A549 (cell line): ENCODE data around the gene TUT1.

Source experiments
- ATOH8 ChIP-seq: fragments of 250-450 bp; sonication (Bioruptor Pico); IDR thresholded peaks from 2 replicates; pipeline ENCODE4 v1.5.0; 2020; ENCODE audit warnings: low read depth, mild to moderate bottlenecking, moderate library complexity
- CTCF ChIP-seq: fragments of >200 bp; sonication (Bioruptor Twin); formaldehyde crosslinking; IDR thresholded peaks from 3 replicates; pipeline ENCODE4 v1.5.1; 2016
- ELK1 ChIP-seq: fragments of 150-350 bp; IDR thresholded peaks from 2 replicates; pipeline ENCODE4 v1.6.1; 2014; ENCODE audit warnings: low read depth, mild to moderate bottlenecking, low read length
- KDM1A ChIP-seq: fragments of 200-600 bp; sonication (generic); IDR thresholded peaks from 2 replicates; pipeline ENCODE4 v1.6.1; 2016; ENCODE audit warnings: low read depth, mild to moderate bottlenecking
- MAX ChIP-seq: IDR thresholded peaks from 2 replicates; pipeline ENCODE4 v1.6.1; 2012
- MYC ChIP-seq: IDR thresholded peaks from 2 replicates; pipeline ENCODE4 v1.6.1; 2012; ENCODE audit warnings: mild to moderate bottlenecking, inconsistent platforms, low read length, improper control_type of control experiment, borderline replicate concordance
- NFE2L2 ChIP-seq: fragments of 150-350 bp; conservative IDR thresholded peaks from 2 replicates; pipeline ENCODE4 v1.6.1; 2014; ENCODE audit warnings: low read length
- POLR2A ChIP-seq: IDR thresholded peaks from 2 replicates; pipeline ENCODE4 v1.6.1; 2012; ENCODE audit warnings: mild to moderate bottlenecking, low read length
- POLR2AphosphoS2 ChIP-seq: conservative IDR thresholded peaks from 2 replicates; pipeline ENCODE4 v1.6.1; 2012; ENCODE audit warnings: low read length, improper control_type of control experiment, inconsistent platforms
- RAD21 ChIP-seq, 2 experiments: fragments of >200 bp in 1 of 2; sonication (Bioruptor Twin) in 1 of 2; formaldehyde crosslinking in 1 of 2; IDR thresholded peaks in 1 of 2; conservative IDR thresholded peaks in 1 of 2; 2 replicates in 1 of 2; 3 replicates in 1 of 2; pipeline ENCODE4 v1.6.1; 2012 to 2018; ENCODE audit warnings: inconsistent platforms in 1 of 2
- RARB ChIP-seq: fragments of 250-450 bp; sonication (Bioruptor Pico); IDR thresholded peaks from 2 replicates; pipeline ENCODE4 v1.8.0; 2021; ENCODE audit warnings: mild to moderate bottlenecking, moderate library complexity
- SMC3 ChIP-seq: fragments of >200 bp; sonication (Bioruptor Twin); formaldehyde crosslinking; IDR thresholded peaks from 3 replicates; pipeline ENCODE4 v1.6.1; 2018; ENCODE audit warnings: inconsistent platforms

- TF ChIP-seq RAD21 (conservative IDR thresholded peaks at IDR 0.05 in 1 of 2, IDR thresholded peaks at IDR 0.05 in 1 of 2): no peak
- no peak for TF ChIP-seq POLR2AphosphoS2
- no peak for TF ChIP-seq CTCF
- TF ChIP-seq MYC: no peak
- TF ChIP-seq ELK1: no peak
- no peak for TF ChIP-seq KDM1A
- no peak; the same call in 2 of the 3 replicates for TF ChIP-seq SMC3
- peak; percentile 76 for TF ChIP-seq MAX
- no peak for TF ChIP-seq POLR2A
- no peak for TF ChIP-seq ATOH8 (CRISPR knock-in tag)
- TF ChIP-seq RARB: no peak
- no peak for TF ChIP-seq NFE2L2
Observed at GRCh38 chr11:62548545-62549335, 42.6 kb downstream of the TUT1 start.
